Measurements from ENCODE around the gene DOC2A.

DNA sequence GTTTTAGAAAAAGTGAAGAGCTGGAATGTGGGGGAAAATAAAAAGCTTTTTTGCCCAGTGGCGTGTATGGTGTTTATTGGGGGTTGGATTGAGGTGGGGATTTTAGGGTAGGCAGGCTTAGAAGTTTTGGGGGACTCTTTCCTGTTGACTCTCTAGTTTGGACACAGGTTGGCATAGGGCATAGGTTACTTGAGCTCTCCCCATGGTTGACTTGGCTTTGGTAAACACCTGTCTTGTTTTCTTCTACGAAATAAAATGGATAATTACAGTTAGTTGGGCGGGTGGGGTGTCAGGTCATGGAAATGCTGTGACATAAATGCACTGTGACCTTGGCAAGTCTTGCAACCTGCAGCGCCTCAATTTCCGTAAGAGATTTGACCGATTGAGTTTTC lies 37.8 kb downstream of the DOC2A start:
- TF ChIP-seq, protein P1, sequence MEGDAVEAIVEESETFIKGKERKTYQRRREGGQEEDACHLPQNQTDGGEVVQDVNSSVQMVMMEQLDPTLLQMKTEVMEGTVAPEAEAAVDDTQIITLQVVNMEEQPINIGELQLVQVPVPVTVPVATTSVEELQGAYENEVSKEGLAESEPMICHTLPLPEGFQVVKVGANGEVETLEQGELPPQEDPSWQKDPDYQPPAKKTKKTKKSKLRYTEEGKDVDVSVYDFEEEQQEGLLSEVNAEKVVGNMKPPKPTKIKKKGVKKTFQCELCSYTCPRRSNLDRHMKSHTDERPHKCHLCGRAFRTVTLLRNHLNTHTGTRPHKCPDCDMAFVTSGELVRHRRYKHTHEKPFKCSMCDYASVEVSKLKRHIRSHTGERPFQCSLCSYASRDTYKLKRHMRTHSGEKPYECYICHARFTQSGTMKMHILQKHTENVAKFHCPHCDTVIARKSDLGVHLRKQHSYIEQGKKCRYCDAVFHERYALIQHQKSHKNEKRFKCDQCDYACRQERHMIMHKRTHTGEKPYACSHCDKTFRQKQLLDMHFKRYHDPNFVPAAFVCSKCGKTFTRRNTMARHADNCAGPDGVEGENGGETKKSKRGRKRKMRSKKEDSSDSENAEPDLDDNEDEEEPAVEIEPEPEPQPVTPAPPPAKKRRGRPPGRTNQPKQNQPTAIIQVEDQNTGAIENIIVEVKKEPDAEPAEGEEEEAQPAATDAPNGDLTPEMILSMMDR (IDR thresholded peaks at IDR 0.05), result no peak
- TF ChIP-seq EZH2 (IDR thresholded peaks at IDR 0.05; ENCODE audit: borderline replicate concordance, insufficient read depth, low read depth, low read length, poor library complexity, severe bottlenecking), result no peak

All from B cell (primary cell).